Measurements from ENCODE around the gene FMN1.

FMN1 gene

DNA sequence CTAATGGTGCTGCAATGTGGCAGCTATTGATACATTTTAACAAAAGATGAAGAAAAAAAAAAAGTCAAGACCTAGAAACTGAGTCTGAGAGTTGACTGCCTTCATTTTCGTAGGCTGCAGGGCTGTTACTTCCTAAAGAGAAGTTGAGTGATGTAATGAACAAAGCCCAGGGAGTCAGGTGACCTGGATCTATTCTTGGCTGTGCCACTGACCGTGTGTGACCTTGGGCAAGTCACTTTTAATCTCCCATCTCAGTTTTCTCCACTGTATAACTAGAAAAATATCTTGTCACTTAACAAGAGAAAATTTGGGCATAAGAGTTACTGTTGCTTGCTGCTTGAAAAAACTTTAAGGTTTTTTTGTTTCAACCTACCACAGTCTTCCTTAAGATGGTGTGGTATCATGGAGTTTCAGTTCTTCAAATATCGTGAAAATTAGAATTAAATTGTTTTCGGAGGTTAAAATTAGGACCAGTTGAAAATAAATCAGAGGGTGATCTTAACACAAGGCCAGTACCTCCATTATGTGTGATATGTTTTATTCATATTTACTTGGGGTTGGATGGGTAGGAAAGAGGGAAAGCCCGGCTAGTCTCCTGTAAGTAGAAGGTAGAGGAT, 5.8 kb downstream of the FMN1 start:
- TF ChIP-seq, protein P1, sequence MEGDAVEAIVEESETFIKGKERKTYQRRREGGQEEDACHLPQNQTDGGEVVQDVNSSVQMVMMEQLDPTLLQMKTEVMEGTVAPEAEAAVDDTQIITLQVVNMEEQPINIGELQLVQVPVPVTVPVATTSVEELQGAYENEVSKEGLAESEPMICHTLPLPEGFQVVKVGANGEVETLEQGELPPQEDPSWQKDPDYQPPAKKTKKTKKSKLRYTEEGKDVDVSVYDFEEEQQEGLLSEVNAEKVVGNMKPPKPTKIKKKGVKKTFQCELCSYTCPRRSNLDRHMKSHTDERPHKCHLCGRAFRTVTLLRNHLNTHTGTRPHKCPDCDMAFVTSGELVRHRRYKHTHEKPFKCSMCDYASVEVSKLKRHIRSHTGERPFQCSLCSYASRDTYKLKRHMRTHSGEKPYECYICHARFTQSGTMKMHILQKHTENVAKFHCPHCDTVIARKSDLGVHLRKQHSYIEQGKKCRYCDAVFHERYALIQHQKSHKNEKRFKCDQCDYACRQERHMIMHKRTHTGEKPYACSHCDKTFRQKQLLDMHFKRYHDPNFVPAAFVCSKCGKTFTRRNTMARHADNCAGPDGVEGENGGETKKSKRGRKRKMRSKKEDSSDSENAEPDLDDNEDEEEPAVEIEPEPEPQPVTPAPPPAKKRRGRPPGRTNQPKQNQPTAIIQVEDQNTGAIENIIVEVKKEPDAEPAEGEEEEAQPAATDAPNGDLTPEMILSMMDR (IDR thresholded peaks at IDR 0.05): no peak
- Histone ChIP-seq H3K9me3 (no peaks in the 10 kb centered on the region), H3K27me3 (peaks cover 27% of the 10 kb centered on the region), H3K36me3 (no peaks in the 10 kb centered on the region), H3K4me1 (ENCODE audit: control insufficient read depth in 1 of 2, insufficient read depth in 1 of 2, low read depth in 1 of 2, low read length in 1 of 2) (no peaks in the 10 kb centered on the region), H3K4me3 (ENCODE audit: low read depth in 1 of 2, low read length in 1 of 2) (no peak overlapping the region), H3K27ac (no peak overlapping the region)

GRCh38 chr15:33188159-33188558, 6.4 kb downstream of the FMN1 start:
- TF ChIP-seq, protein P1 (IDR thresholded peaks at IDR 0.05): no peak
- H3K27ac ChIP-seq: no peak overlapping the region
- H3K36me3 ChIP-seq: no peaks in the 10 kb centered on the region
- H3K4me1 ChIP-seq (ENCODE audit: control insufficient read depth in 1 of 2, insufficient read depth in 1 of 2, low read depth in 1 of 2, low read length in 1 of 2): no peaks in the 10 kb centered on the region
- no peaks in the 10 kb centered on the region for H3K9me3 ChIP-seq
- H3K27me3 ChIP-seq: peaks cover 21% of the 10 kb centered on the region
- H3K4me3 ChIP-seq (ENCODE audit: low read depth in 1 of 2, low read length in 1 of 2): no peak overlapping the region

GRCh38 chr15:33183334-33183733, 11.2 kb downstream of the FMN1 start:
- TF ChIP-seq, protein P1 (IDR thresholded peaks at IDR 0.05): no peak
- H3K27me3 ChIP-seq: no peaks in the 10 kb centered on the region
- no peaks in the 10 kb centered on the region for H3K36me3 ChIP-seq
- no peak overlapping the region for H3K27ac ChIP-seq
- no peaks in the 10 kb centered on the region for H3K9me3 ChIP-seq
- no peaks in the 10 kb centered on the region for H3K4me1 ChIP-seq (ENCODE audit: control insufficient read depth in 1 of 2, insufficient read depth in 1 of 2, low read depth in 1 of 2, low read length in 1 of 2)
- H3K4me3 ChIP-seq (ENCODE audit: low read depth in 1 of 2, low read length in 1 of 2): no peak overlapping the region

GRCh38 chr15:33182926-33183325, 11.6 kb downstream of the FMN1 start:
- Histone ChIP-seq H3K27me3 (no peaks in the 10 kb centered on the region), H3K36me3 (no peaks in the 10 kb centered on the region), H3K9me3 (no peaks in the 10 kb centered on the region), H3K4me3 (ENCODE audit: low read depth in 1 of 2, low read length in 1 of 2) (no peak overlapping the region), H3K27ac (no peak overlapping the region), H3K4me1 (ENCODE audit: control insufficient read depth in 1 of 2, insufficient read depth in 1 of 2, low read depth in 1 of 2, low read length in 1 of 2) (no peaks in the 10 kb centered on the region)
- TF ChIP-seq, protein P1 (IDR thresholded peaks at IDR 0.05): no peak

DNA sequence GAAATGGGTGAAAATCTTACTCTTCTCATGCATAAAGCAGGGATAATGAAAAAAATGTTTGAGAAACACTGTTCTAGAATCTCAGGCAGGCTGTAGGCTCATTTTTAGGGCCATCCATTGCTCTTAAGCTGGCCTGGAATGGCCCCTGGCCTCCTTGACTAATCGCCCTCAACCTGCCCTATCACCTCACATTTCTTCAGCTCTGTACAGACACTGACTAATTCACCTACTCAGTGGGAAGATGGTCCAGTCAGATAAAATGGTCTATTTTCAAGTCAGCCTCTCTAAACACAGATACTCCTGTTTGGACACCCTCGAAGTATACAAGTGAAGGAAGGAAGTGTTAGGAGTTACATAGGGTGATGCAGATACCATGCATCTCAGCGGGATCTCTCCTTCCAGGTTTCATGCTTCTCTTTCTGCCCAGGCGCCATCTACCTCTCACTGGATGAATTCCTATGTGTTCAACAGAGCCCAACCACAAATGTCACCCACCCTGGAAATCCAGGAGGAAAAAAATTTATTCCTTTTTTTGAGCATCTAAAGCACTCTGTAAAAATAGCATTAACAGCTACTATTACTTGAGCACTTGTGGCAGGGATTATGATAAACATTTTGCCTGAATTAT, 12.1 kb downstream of the FMN1 start:
- Histone ChIP-seq H3K27ac (no peak overlapping the region), H3K4me1 (ENCODE audit: control insufficient read depth in 1 of 2, insufficient read depth in 1 of 2, low read depth in 1 of 2, low read length in 1 of 2) (no peaks in the 10 kb centered on the region), H3K4me3 (ENCODE audit: low read depth in 1 of 2, low read length in 1 of 2) (no peak overlapping the region), H3K9me3 (no peaks in the 10 kb centered on the region), H3K36me3 (no peaks in the 10 kb centered on the region), H3K27me3 (no peaks in the 10 kb centered on the region)
- TF ChIP-seq, protein P1 (IDR thresholded peaks at IDR 0.05): no peak
